ENCODE results near the gene DEDD2.
A peak's percentile ranks its signal among the peaks of the same experiment; 100 is the strongest.

The DEDD2 gene

GRCh38 chr19:42188665-42189064, 28.8 kb downstream of the DEDD2 start:
- no peak for TF ChIP-seq POLR2A (IDR thresholded peaks at IDR 0.05; ENCODE audit: low read depth, low read length)
- DNase-seq (ENCODE audit: insufficient read length, low spot score) = no peak
- no peak for FAIRE-seq

GRCh38 chr19:42185277-42185676, 32.2 kb downstream of the DEDD2 start:
- FAIRE-seq (no peak), DNase-seq (ENCODE audit: insufficient read length, low spot score) (no peak)
- no peak for TF ChIP-seq POLR2A (IDR thresholded peaks at IDR 0.05; ENCODE audit: low read depth, low read length)

GRCh38 chr19:42184401-42184861, 33.0 kb downstream of the DEDD2 start:
- DNase-seq (ENCODE audit: insufficient read length, low spot score) = peak; percentile 91
- FAIRE-seq = peak; percentile 70
- TF ChIP-seq POLR2A (IDR thresholded peaks at IDR 0.05; ENCODE audit: low read depth, low read length) = no peak

- FAIRE-seq (no peak), DNase-seq (ENCODE audit: insufficient read length, low spot score) (no peak)
- TF ChIP-seq POLR2A (IDR thresholded peaks at IDR 0.05; ENCODE audit: low read depth, low read length) = no peak
Measured at GRCh38 chr19:42178791-42179674, 38.4 kb downstream of the DEDD2 start.

- FAIRE-seq (no peak), DNase-seq (ENCODE audit: insufficient read length, low spot score) (no peak)
- no peak for TF ChIP-seq POLR2A (IDR thresholded peaks at IDR 0.05; ENCODE audit: low read depth, low read length)
Measured at GRCh38 chr19:42177686-42178019, 39.8 kb downstream of the DEDD2 start.

GRCh38 chr19:42176990-42177685, 40.3 kb downstream of the DEDD2 start:
- DNase-seq (ENCODE audit: insufficient read length, low spot score) = peak; percentile 86
- FAIRE-seq = no peak
- no peak for TF ChIP-seq POLR2A (IDR thresholded peaks at IDR 0.05; ENCODE audit: low read depth, low read length)

- no peak for TF ChIP-seq POLR2A (IDR thresholded peaks at IDR 0.05; ENCODE audit: low read depth, low read length)
- FAIRE-seq = no peak
- no peak for DNase-seq (ENCODE audit: insufficient read length, low spot score)
Measured at GRCh38 chr19:42176649-42176989, 40.9 kb downstream of the DEDD2 start.

GRCh38 chr19:42175952-42176648, 41.4 kb downstream of the DEDD2 start:
- DNase-seq (ENCODE audit: insufficient read length, low spot score) = no peak
- no peak for FAIRE-seq
- TF ChIP-seq POLR2A (IDR thresholded peaks at IDR 0.05; ENCODE audit: low read depth, low read length) = no peak

GRCh38 chr19:42174958-42175734, 42.3 kb downstream of the DEDD2 start:
- no peak for TF ChIP-seq POLR2A (IDR thresholded peaks at IDR 0.05; ENCODE audit: low read depth, low read length)
- FAIRE-seq = no peak
- no peak for DNase-seq (ENCODE audit: insufficient read length, low spot score)

- no peak for TF ChIP-seq POLR2A (IDR thresholded peaks at IDR 0.05; ENCODE audit: low read depth, low read length)
- FAIRE-seq (no peak), DNase-seq (ENCODE audit: insufficient read length, low spot score) (no peak)
Measured at GRCh38 chr19:42174188-42174587, 43.3 kb downstream of the DEDD2 start.

GRCh38 chr19:42173695-42174094, 43.8 kb downstream of the DEDD2 start:
- FAIRE-seq = no peak
- no peak for DNase-seq (ENCODE audit: insufficient read length, low spot score)
- TF ChIP-seq POLR2A (IDR thresholded peaks at IDR 0.05; ENCODE audit: low read depth, low read length) = no peak

- FAIRE-seq = no peak
Measured at GRCh38 chr19:42172261-42172660, 45.2 kb downstream of the DEDD2 start.

GRCh38 chr19:42170715-42171114, 46.8 kb downstream of the DEDD2 start:
- no peak for TF ChIP-seq POLR2A (IDR thresholded peaks at IDR 0.05; ENCODE audit: low read depth, low read length)
- DNase-seq (ENCODE audit: insufficient read length, low spot score) (no peak), FAIRE-seq (no peak)

More at GRCh38 chr19:42172261-42172660, 45.2 kb downstream of the DEDD2 start:
- no peak for DNase-seq (ENCODE audit: insufficient read length, low spot score)
- no peak for TF ChIP-seq POLR2A (IDR thresholded peaks at IDR 0.05; ENCODE audit: low read depth, low read length)

Measured in H54 (cell line).